SW 1271 (cell line): Measurements from ENCODE around the gene LRRK1.

Experiments used
- DNase-seq, 2 experiments: peaks; one replicate each; lab custom pipeline; 2025; lab: John Stamatoyannopoulos, UW

LRRK1 gene

GRCh38 chr15:100918690-100919480 is at the start of gene LRRK1:
TSS of gene LRRK1 (plus strand) at chr15:100919357. CDS start at chr15:100924633, 5,276 bp downstream.
- DNase-seq: no peak

GRCh38 chr15:100873029-100873677 is 46.0 kb upstream of the LRRK1 start:
- peak; percentile 67 to 83 for DNase-seq

GRCh38 chr15:100875495-100875894 is 43.7 kb upstream of the LRRK1 start:
- DNase-seq: no peak

GRCh38 chr15:100875976-100876375 is 43.2 kb upstream of the LRRK1 start:
- DNase-seq: no peak

- no peak for DNase-seq
Measured at GRCh38 chr15:100877551-100877950, 41.6 kb upstream of the LRRK1 start.

GRCh38 chr15:100878130-100878529 is 41.0 kb upstream of the LRRK1 start:
- no peak for DNase-seq

- no peak for DNase-seq
Measured at GRCh38 chr15:100878648-100879047, 40.5 kb upstream of the LRRK1 start.

GRCh38 chr15:100879061-100879463 is 40.1 kb upstream of the LRRK1 start:
- DNase-seq: no peak

- no peak for DNase-seq
Measured at GRCh38 chr15:100879464-100880138, 39.6 kb upstream of the LRRK1 start, which contains the start of gene ALDH1A3. TSS of gene ALDH1A3 (plus strand) at chr15:100879831. CDS start at chr15:100879908, 77 bp downstream.

- no peak for DNase-seq
Measured at GRCh38 chr15:100880139-100880896, 38.8 kb upstream of the LRRK1 start.

GRCh38 chr15:100880897-100881242 is 38.3 kb upstream of the LRRK1 start:
- no peak for DNase-seq

GRCh38 chr15:100881573-100882336 is 37.4 kb upstream of the LRRK1 start:
- no peak for DNase-seq

- no peak for DNase-seq
Measured at GRCh38 chr15:100885116-100885515, 34.0 kb upstream of the LRRK1 start.

GRCh38 chr15:100885811-100886210 is 33.3 kb upstream of the LRRK1 start:
- DNase-seq: no peak

GRCh38 chr15:100887211-100887913 is 31.8 kb upstream of the LRRK1 start:
- no peak for DNase-seq

- DNase-seq: no peak
Measured at GRCh38 chr15:100889385-100890050, 29.6 kb upstream of the LRRK1 start.

GRCh38 chr15:100890051-100890720 is 29.0 kb upstream of the LRRK1 start:
- DNase-seq: no peak

- DNase-seq: no peak
Measured at GRCh38 chr15:100890850-100891249, 28.3 kb upstream of the LRRK1 start.

- no peak for DNase-seq
Measured at GRCh38 chr15:100891307-100892012, 27.7 kb upstream of the LRRK1 start.
